Measurements from ENCODE around the gene SIRT7.

DNA sequence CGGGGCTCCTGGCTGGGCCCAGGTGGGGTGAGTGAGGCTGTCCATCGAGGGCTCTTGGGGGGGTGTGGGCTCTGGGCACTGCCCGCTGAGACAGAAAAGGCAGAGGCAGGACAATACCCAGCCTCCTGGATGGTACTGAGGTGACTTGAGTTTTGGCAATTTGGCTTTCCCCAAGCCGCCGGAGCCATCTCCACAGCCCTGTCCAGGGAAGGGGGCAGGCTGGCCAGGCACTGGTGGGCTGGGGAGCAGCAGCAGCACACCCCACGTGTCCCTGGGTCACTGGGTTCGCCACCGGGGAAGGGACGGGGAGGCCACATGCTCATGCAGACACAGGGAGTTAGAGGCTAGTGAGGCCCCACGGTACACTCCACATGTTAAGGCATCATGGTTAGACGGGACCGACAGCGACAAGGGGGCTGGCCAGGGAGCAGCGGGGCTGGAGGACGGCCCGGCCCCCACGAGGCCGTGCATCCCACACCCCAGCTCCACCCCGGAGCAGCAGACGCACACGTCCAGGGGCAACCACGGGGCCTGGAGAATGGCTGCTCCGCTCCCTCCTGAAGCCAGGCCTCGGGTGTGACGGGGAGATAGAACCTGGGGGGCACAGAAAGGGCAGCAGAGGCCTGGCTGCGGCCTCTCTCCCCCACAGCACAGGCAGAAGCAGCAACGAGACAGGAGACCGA, 49.8 kb downstream of the SIRT7 start:
- TF ChIP-seq, protein P1, sequence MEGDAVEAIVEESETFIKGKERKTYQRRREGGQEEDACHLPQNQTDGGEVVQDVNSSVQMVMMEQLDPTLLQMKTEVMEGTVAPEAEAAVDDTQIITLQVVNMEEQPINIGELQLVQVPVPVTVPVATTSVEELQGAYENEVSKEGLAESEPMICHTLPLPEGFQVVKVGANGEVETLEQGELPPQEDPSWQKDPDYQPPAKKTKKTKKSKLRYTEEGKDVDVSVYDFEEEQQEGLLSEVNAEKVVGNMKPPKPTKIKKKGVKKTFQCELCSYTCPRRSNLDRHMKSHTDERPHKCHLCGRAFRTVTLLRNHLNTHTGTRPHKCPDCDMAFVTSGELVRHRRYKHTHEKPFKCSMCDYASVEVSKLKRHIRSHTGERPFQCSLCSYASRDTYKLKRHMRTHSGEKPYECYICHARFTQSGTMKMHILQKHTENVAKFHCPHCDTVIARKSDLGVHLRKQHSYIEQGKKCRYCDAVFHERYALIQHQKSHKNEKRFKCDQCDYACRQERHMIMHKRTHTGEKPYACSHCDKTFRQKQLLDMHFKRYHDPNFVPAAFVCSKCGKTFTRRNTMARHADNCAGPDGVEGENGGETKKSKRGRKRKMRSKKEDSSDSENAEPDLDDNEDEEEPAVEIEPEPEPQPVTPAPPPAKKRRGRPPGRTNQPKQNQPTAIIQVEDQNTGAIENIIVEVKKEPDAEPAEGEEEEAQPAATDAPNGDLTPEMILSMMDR (conservative IDR thresholded peaks at IDR 0.05), result no peak
- no peak for TF ChIP-seq EZH2 (IDR thresholded peaks at IDR 0.05; ENCODE audit: low read depth)
